GM12891 (cell line): ENCODE measurements around the gene KRT17.

ENCODE experiments used
- POLR2A ChIP-seq: IDR thresholded peaks from 2 replicates; pipeline ENCODE4 v1.6.1; 2011; ENCODE audit warnings: low read depth, low read length, control low read depth
- POU2F2 ChIP-seq: IDR thresholded peaks from 2 replicates; pipeline ENCODE4 v1.6.1; 2011; ENCODE audit warnings: low read depth, mild to moderate bottlenecking, control low read depth, low read length, moderate library complexity

DNA sequence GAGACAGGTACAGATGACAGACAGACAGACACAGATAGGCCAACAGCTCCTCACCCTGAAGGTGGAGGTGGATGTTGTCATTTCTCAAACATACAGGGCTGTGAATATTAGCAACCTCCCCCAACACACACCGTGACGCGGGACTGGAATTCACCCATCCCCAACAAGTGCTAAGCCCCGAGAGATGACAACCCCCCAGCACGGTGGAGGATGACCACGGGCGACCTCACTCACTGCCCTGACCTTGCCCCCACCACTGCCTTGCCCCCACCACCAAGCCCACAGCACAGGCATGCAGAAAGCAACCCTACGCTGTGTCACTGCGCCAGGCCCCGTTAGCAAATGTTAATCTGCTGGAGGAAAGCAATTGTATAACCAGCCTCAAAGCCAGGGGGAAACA, 4.9 kb upstream of the KRT17 start:
- TF ChIP-seq POLR2A (no peak), POU2F2 (no peak)
